Astrocyte of the spinal cord (primary cell): ENCODE results near the gene DNM3.

ENCODE experiments used
- DNase-seq: peaks from one replicate; pipeline ENCODE4 v3.0.0; 2011; ENCODE audit warnings: low read depth, low spot score
- H3K4me3 ChIP-seq: 2 replicates; pipeline ENCODE4 v1.5.1; 2011; ENCODE audit warnings: low read depth, mild to moderate bottlenecking, low read length, moderate library complexity
- in situ Hi-C: cut with HindIII; loops from 2 replicates; pipeline ENCODE4 v1.10.0; 2017; ENCODE audit warnings: low sequenced_read_pairs
- TF ChIP-seq, protein P1 (sequence below): IDR thresholded peaks from 2 replicates; pipeline ENCODE4 v1.5.1; 2012; ENCODE audit warnings: low read depth, mild to moderate bottlenecking, low read length, inconsistent platforms

The DNM3 gene

DNA sequence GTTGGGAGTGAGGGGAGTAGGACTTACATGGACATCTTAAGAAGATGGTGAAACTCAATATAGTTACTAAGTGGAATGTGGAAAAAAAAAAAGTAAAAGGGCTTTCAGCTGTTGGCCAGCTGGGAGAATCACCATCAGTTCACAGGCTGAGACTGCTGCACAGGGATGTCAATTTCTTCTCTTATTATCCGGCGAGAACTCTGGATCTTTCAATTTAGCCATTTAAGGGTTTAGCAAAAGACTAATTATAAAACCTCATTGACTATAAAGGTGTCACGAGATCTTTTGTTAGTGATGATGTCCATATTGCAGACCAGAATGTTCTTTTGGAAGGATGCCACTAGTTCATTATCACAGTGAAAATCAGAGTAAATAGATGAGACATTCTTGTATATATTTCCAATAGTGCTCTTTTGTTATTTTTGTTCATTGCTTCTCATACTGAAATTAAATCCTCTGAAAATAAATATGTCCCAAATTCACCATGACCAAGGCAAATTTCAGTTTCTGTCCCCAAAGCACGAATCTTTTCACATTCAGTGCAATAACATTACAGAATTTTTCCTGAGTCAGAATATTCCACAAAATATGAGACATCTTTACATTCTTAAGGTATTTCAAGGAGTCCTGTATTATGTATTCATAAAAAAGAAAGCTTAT lies 266.1 kb downstream of the DNM3 start:
- TF ChIP-seq, protein P1, sequence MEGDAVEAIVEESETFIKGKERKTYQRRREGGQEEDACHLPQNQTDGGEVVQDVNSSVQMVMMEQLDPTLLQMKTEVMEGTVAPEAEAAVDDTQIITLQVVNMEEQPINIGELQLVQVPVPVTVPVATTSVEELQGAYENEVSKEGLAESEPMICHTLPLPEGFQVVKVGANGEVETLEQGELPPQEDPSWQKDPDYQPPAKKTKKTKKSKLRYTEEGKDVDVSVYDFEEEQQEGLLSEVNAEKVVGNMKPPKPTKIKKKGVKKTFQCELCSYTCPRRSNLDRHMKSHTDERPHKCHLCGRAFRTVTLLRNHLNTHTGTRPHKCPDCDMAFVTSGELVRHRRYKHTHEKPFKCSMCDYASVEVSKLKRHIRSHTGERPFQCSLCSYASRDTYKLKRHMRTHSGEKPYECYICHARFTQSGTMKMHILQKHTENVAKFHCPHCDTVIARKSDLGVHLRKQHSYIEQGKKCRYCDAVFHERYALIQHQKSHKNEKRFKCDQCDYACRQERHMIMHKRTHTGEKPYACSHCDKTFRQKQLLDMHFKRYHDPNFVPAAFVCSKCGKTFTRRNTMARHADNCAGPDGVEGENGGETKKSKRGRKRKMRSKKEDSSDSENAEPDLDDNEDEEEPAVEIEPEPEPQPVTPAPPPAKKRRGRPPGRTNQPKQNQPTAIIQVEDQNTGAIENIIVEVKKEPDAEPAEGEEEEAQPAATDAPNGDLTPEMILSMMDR, result no peak
- no peak overlapping the region for H3K4me3 ChIP-seq
- no peak for DNase-seq
- in situ Hi-C loops, result no loop called here

DNA sequence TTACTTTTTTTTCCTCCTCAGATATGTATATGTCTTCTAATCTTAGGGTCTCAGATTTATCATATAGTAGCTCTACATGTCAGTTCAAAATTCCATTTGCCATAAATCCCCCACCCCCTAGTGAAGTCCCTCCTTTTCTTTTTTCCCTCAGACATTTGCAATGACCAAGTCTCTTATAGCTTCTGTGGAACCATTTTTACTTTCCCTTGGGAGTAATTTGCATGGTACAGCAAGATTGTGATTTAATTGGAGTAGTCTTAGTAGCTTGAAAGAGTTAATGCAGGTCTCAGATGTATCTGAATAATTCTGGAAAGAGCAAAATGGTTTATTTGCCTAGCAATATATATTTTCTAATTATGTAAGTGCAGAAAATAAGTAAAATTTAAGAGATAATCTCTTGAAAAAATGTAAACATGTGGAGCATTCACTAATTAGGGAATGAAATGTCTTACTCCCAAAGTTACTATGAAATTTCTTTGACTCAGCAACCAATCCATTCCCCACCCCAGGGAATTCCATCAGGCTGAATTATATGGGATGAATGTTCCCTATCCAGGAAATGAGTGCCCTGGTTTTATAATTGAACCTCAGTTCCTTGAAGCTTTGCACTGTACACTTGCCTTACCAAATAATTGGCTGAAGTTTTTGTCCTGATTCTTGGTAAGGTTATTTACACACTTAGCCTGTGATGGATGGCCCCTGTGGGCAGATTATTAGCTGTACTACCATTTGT lies 267.0 kb downstream of the DNM3 start:
- no peak overlapping the region for H3K4me3 ChIP-seq
- in situ Hi-C loops, result no loop called here
- no peak for DNase-seq
- TF ChIP-seq, protein P1, result no peak

DNA sequence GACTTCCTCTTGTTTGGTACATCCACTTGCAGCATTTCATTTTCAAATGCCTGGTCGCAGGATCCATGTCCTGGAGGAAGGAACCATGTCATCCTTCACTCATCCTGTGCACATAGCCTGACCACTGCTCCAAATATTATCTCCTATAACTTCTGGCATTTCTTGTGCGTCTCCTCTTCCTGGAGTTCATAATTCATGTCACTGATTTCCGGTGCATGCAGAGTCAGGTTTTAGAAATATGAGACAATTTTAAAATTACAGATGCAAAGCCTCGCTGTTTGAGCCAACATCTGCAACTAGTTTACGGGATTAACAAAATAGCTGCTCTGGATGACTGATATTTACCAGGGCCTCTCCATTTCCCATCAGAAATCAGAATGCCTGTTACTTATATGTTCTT lies 268.1 kb downstream of the DNM3 start:
- DNase-seq, result no peak
- in situ Hi-C loops, result no loop called here
- TF ChIP-seq, protein P1, result no peak
- no peak overlapping the region for H3K4me3 ChIP-seq

DNA sequence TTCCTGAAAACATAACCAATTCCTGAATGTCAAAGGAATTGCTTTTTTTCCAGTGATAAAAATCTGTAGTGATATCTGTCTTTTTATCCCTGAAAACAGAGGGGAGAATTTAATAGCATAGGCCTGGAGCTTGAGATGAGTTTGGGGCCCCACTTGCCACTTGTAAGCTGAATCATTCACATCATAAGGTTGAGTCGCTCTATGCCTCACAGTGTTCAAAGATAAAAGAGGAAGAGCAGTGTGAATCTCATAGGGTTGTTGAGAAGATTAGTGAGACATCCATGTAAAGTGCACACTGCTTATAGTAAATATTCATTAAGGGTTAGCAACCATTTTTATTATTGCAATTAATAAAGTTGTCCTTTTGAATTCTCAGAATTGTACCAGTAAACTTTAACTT lies 271.3 kb downstream of the DNM3 start:
- TF ChIP-seq, protein P1, result no peak
- in situ Hi-C loops, result no loop called here
- H3K4me3 ChIP-seq, result no peak overlapping the region
- DNase-seq, result no peak

DNA sequence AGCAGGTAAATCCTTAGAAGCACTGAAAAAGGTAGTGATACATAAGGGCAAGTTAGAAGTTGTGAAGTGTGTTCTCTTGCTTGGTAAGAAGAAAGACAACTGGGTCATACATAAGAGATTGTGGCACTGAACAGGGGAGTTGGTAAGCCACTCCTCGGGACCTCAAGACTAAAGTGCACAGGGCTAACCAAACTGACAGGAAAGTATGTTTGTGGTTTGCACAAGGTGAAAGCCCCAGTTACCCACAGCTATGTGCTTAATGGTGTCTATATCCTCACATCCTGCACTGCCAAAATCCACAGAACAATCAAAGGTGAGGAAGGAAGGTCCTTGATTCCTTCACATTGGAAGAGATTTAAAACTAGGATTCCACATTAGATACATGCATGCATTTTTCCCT lies 276.5 kb downstream of the DNM3 start:
- no peak for DNase-seq
- in situ Hi-C loops, result no loop called here
- no peak overlapping the region for H3K4me3 ChIP-seq
- TF ChIP-seq, protein P1, result no peak

DNA sequence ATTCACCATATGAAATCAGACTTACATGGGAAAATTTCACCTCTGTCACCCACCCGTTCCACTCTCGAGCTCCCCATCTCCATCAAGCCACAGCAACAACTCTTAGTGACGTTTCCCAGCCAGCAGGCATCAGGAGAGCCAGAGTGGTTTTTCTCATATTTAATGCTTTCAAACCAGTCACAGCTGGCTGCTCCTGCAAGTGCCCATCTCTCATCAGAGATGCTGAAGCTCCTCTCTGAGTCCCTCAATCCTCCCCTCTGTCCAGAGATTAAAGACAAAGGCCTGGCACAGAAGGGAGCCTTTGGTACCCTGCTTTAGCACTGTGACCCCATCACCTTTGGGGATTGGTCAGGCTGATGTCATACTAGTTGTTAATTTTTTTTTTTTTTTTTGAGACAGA lies 277.3 kb downstream of the DNM3 start:
- no peak for DNase-seq
- in situ Hi-C loops, result no loop called here
- TF ChIP-seq, protein P1, result no peak
- H3K4me3 ChIP-seq, result no peak overlapping the region
